RWPE2 (cell line): Measurements from ENCODE around the gene CRYBB1.

Experiments used
- ATAC-seq: fragments of 200-7000 bp; cut with Tn5 transposase; 3 replicates; pipeline ENCODE4 v1.9.1; 2021; ENCODE audit warnings: low read depth
- DNase-seq: peaks from one replicate; pipeline ENCODE4 v3.0.0-alpha.2; 2020; ENCODE audit warnings: low spot score
- H3K27ac ChIP-seq: fragments of 450-650 bp; 2 replicates; pipeline ENCODE4 v1.5.1; 2017; ENCODE audit warnings: mild to moderate bottlenecking; ENCODE audit not compliant: poor library complexity, severe bottlenecking
- H3K27me3 ChIP-seq: fragments of 250-450 bp; sonication (Bioruptor Pico); 2 replicates; pipeline ENCODE4 v1.5.1; 2021; ENCODE audit warnings: mild to moderate bottlenecking, moderate library complexity; ENCODE audit not compliant: insufficient read depth, poor library complexity, severe bottlenecking
- H3K36me3 ChIP-seq: fragments of 250-450 bp; sonication (Bioruptor Pico); 2 replicates; pipeline ENCODE4 v1.5.1; 2020; ENCODE audit warnings: low read depth, mild to moderate bottlenecking, moderate library complexity
- H3K4me1 ChIP-seq: fragments of 250-450 bp; sonication (Bioruptor Pico); 2 replicates; pipeline ENCODE4 v1.5.1; 2021; ENCODE audit warnings: mild to moderate bottlenecking, moderate library complexity; ENCODE audit not compliant: insufficient read depth, poor library complexity, severe bottlenecking
- H3K4me3 ChIP-seq: fragments of 250-450 bp; sonication (Bioruptor Pico); 2 replicates; pipeline ENCODE4 v1.5.1; 2021; ENCODE audit warnings: mild to moderate bottlenecking, moderate library complexity; ENCODE audit not compliant: severe bottlenecking
- H3K9me3 ChIP-seq: fragments of 250-450 bp; sonication (Bioruptor Pico); 2 replicates; pipeline ENCODE4 v1.5.1; 2021; ENCODE audit warnings: mild to moderate bottlenecking, moderate library complexity; ENCODE audit not compliant: severe bottlenecking
- TF ChIP-seq, protein P1 (sequence below): fragments of 450-650 bp; IDR thresholded peaks from one replicate; pipeline ENCODE4 v1.5.1; 2017; ENCODE audit warnings: mild to moderate bottlenecking, moderate library complexity; ENCODE audit not compliant: poor library complexity, severe bottlenecking

Gene CRYBB1

DNA sequence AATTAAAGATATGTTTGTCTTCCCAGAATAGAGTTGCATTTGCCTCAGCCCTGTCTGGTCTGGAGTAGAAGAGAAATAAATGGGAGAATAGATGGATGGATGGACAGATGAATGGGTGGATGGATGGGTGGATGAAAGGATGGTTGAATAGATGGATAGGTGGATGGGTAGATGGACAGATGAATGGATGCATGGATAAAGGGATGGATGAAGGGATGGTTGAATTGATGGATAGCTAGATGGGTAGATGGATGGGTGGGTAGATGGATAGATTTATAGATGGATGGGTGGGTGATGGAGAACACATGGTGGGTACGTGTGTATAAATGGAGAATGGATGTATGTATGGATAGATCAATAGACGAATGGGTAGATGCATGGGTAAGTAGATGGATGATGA, 8.5 kb downstream of the CRYBB1 start:
- H3K4me1 ChIP-seq, result peaks cover 13% of the 10 kb centered on the region
- no peaks in the 10 kb centered on the region for H3K36me3 ChIP-seq
- H3K9me3 ChIP-seq, result no peaks in the 10 kb centered on the region
- ATAC-seq (no peak), DNase-seq (no peak)
- no peak overlapping the region for H3K4me3 ChIP-seq
- H3K27me3 ChIP-seq, result no peaks in the 10 kb centered on the region
- TF ChIP-seq, protein P1, sequence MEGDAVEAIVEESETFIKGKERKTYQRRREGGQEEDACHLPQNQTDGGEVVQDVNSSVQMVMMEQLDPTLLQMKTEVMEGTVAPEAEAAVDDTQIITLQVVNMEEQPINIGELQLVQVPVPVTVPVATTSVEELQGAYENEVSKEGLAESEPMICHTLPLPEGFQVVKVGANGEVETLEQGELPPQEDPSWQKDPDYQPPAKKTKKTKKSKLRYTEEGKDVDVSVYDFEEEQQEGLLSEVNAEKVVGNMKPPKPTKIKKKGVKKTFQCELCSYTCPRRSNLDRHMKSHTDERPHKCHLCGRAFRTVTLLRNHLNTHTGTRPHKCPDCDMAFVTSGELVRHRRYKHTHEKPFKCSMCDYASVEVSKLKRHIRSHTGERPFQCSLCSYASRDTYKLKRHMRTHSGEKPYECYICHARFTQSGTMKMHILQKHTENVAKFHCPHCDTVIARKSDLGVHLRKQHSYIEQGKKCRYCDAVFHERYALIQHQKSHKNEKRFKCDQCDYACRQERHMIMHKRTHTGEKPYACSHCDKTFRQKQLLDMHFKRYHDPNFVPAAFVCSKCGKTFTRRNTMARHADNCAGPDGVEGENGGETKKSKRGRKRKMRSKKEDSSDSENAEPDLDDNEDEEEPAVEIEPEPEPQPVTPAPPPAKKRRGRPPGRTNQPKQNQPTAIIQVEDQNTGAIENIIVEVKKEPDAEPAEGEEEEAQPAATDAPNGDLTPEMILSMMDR, result no peak
- no peak overlapping the region for H3K27ac ChIP-seq

DNA sequence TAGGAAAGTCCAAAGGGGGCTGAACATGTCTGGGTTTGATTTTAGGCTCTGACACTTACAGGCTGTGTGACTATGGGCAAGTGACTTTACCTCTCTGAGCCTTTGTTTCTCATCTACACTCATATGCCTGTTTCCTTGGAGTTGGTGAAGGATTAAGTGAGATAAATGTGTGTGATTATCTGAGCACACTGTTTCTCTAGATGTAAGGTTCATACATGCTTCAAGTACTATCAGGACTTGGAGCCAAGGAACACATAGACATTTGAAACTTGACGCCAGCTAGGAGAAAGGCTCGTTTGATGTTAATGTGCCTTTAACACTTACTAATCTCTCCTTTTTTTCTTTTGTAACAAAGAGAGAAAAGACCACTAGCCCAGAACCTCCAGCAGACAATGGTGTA, 9.7 kb downstream of the CRYBB1 start:
- DNase-seq, result no peak
- no peaks in the 10 kb centered on the region for H3K36me3 ChIP-seq
- H3K27ac ChIP-seq, result no peak overlapping the region
- no peaks in the 10 kb centered on the region for H3K27me3 ChIP-seq
- TF ChIP-seq, protein P1, result no peak
- H3K4me3 ChIP-seq, result no peak overlapping the region
- peaks cover 13% of the 10 kb centered on the region for H3K4me1 ChIP-seq
- no peak for ATAC-seq
- H3K9me3 ChIP-seq, result no peaks in the 10 kb centered on the region

DNA sequence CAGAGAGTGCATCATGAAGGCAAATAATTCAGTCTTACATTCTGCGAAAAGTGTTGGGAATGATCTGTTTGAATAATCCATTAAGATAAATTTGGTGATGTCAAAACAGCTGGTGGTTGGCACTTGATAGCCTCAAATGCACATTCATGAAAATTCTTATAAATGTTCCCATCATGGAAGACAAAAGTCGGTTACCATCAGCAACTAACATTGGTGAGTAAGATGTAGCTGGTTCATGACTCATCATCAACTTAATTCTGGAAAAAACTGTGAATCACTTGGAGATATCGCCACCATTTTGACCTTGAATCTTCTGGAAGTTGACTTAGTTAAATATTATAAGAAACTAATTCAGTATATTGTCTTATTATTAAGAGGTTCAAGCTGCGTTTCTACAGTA, 11.2 kb downstream of the CRYBB1 start:
- H3K27me3 ChIP-seq, result no peaks in the 10 kb centered on the region
- TF ChIP-seq, protein P1, result no peak
- H3K27ac ChIP-seq, result no peak overlapping the region
- no peaks in the 10 kb centered on the region for H3K9me3 ChIP-seq
- no peaks in the 10 kb centered on the region for H3K36me3 ChIP-seq
- DNase-seq (no peak), ATAC-seq (no peak)
- H3K4me3 ChIP-seq, result no peak overlapping the region
- H3K4me1 ChIP-seq, result peaks cover 13% of the 10 kb centered on the region

DNA sequence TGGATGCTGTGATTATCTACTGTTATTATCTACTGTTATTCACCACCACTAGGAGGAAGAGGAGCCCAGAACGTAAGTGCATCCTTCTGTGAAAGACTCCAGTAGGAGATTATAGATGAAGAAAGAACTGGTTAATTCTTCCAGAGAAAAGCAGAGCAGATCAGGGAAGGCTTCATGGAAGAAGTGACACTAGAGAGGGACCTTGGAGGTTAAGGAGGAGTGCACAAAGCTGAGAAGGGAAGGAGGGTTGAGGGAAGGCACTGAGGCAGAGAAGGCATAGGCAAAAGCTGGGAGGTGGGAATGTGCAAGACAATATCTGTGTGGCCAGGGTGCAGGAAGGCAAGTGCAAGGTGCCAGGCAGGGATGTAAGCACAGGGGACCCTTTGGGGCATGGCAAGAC, 13.5 kb downstream of the CRYBB1 start:
- ATAC-seq, result no peak
- Histone ChIP-seq H3K27ac (no peak overlapping the region), H3K36me3 (no peaks in the 10 kb centered on the region), H3K4me3 (no peak overlapping the region), H3K27me3 (no peaks in the 10 kb centered on the region), H3K9me3 (no peaks in the 10 kb centered on the region), H3K4me1 (peaks cover 3% of the 10 kb centered on the region)
- TF ChIP-seq, protein P1, result no peak
- no peak for DNase-seq

DNA sequence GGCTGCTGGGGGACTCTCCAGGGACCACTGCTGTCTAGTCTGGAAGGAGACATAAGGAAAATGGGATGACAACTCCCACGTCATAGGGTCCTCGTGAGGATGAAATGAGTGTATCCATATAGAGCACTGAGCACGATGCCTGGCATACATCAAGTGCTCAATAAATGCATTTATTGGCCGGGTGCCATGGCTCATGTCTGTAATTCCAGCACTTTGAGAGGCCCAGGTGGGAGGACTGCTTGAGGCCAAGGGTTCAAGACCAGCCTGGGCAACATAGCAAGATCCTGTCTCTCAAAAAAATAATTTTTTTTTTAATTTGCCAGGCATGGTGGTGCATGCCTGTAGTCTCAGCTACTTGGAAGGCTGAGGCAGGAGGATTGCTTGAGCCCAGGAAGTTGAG, 15.7 kb downstream of the CRYBB1 start:
- H3K4me1 ChIP-seq, result peaks cover 3% of the 10 kb centered on the region
- no peak for ATAC-seq
- no peak for DNase-seq
- H3K27me3 ChIP-seq, result no peaks in the 10 kb centered on the region
- H3K9me3 ChIP-seq, result no peaks in the 10 kb centered on the region
- no peak overlapping the region for H3K4me3 ChIP-seq
- TF ChIP-seq, protein P1, result no peak
- no peaks in the 10 kb centered on the region for H3K36me3 ChIP-seq
- H3K27ac ChIP-seq, result no peak overlapping the region
